H9 (cell line): Measurements from ENCODE around the gene PRKX. TPM values are rescaled to one million over a fixed set of nuclear protein-coding genes. Genes with fewer than 3 reads are reported as not detected.

ENCODE experiments used
- DNase-seq: peaks from one replicate; pipeline ENCODE4 v3.0.0-alpha.2; 2017
- H2AFZ ChIP-seq: one replicate; pipeline ENCODE4 v1.6.1; 2013; ENCODE audit warnings: mild to moderate bottlenecking, low read length, control low read depth, moderate library complexity
- H2AK5ac ChIP-seq: 2 replicates; pipeline ENCODE4 v1.6.1; 2013; ENCODE audit warnings: low read length, control low read depth, mixed read lengths; ENCODE audit not compliant: insufficient read length
- H2BK120ac ChIP-seq: one replicate; pipeline ENCODE4 v1.6.1; 2013; ENCODE audit warnings: low read depth, mild to moderate bottlenecking, low read length, control low read depth, inconsistent platforms; ENCODE audit not compliant: poor library complexity, severe bottlenecking
- H2BK12ac ChIP-seq: 2 replicates; pipeline ENCODE4 v1.6.1; 2013; ENCODE audit warnings: low read length, control low read depth, mixed read lengths, low read depth; ENCODE audit not compliant: insufficient read length
- H2BK15ac ChIP-seq: 2 replicates; pipeline ENCODE4 v1.6.1; 2013; ENCODE audit warnings: low read depth, low read length, control low read depth
- H2BK20ac ChIP-seq: one replicate; pipeline ENCODE4 v1.6.1; 2013; ENCODE audit warnings: low read depth, mild to moderate bottlenecking, low read length, control low read depth, inconsistent platforms; ENCODE audit not compliant: poor library complexity, severe bottlenecking
- H2BK5ac ChIP-seq: 2 replicates; pipeline ENCODE4 v1.6.1; 2013; ENCODE audit warnings: low read length, control low read depth, mixed read lengths; ENCODE audit not compliant: insufficient read length
- H3K14ac ChIP-seq: 2 replicates; pipeline ENCODE4 v1.6.1; 2013; ENCODE audit warnings: low read length, control low read depth; ENCODE audit not compliant: insufficient read depth
- H3K18ac ChIP-seq: 2 replicates; pipeline ENCODE4 v1.6.1; 2013; ENCODE audit warnings: low read depth, mild to moderate bottlenecking, mixed read lengths, low read length, control low read depth; ENCODE audit not compliant: insufficient read length
- H3K23ac ChIP-seq: 2 replicates; pipeline ENCODE4 v1.6.1; 2013; ENCODE audit warnings: low read length, control low read depth, mixed read lengths, low read depth; ENCODE audit not compliant: insufficient read length
- H3K23me2 ChIP-seq: 2 replicates; pipeline ENCODE4 v1.6.1; 2013; ENCODE audit warnings: low read depth, mild to moderate bottlenecking, mixed read lengths, low read length, control low read depth; ENCODE audit not compliant: insufficient read length, poor library complexity, severe bottlenecking
- H3K27ac ChIP-seq: 2 replicates; pipeline ENCODE4 v1.5.1; 2013; ENCODE audit warnings: low read length, control low read depth, mixed read lengths, low read depth; ENCODE audit not compliant: insufficient read length
- H3K27me3 ChIP-seq: 2 replicates; pipeline ENCODE4 v1.6.1; 2013; ENCODE audit warnings: low read length, control low read depth, inconsistent platforms; ENCODE audit not compliant: insufficient read depth
- H3K4ac ChIP-seq: 2 replicates; pipeline ENCODE4 v1.6.1; 2013; ENCODE audit warnings: low read depth, mild to moderate bottlenecking, control low read depth, inconsistent platforms, low read length, moderate library complexity
- H3K4me1 ChIP-seq: 2 replicates; pipeline ENCODE4 v1.6.1; 2013; ENCODE audit warnings: low read length, control low read depth, inconsistent platforms; ENCODE audit not compliant: insufficient read depth
- H3K4me2 ChIP-seq: 2 replicates; pipeline ENCODE4 v1.6.1; 2013; ENCODE audit warnings: low read length, control low read depth, mixed read lengths; ENCODE audit not compliant: insufficient read length, insufficient read depth
- H3K56ac ChIP-seq: 2 replicates; pipeline ENCODE4 v1.6.1; 2013; ENCODE audit warnings: low read depth, mild to moderate bottlenecking, mixed read lengths, low read length, control low read depth; ENCODE audit not compliant: insufficient read length
- H3K79me1 ChIP-seq: 2 replicates; pipeline ENCODE4 v1.6.1; 2013; ENCODE audit warnings: low read depth, mild to moderate bottlenecking, moderate library complexity, low read length, control low read depth, inconsistent platforms; ENCODE audit not compliant: insufficient read depth, poor library complexity, severe bottlenecking
- H3K79me2 ChIP-seq: 2 replicates; pipeline ENCODE4 v1.6.1; 2013; ENCODE audit warnings: low read length, control low read depth, inconsistent platforms; ENCODE audit not compliant: insufficient read depth
- H3K9ac ChIP-seq: 2 replicates; pipeline ENCODE4 v1.6.1; 2013; ENCODE audit warnings: low read length, control low read depth, mixed read lengths; ENCODE audit not compliant: insufficient read length; ENCODE audit errors: extremely low read depth
- H3K9me3 ChIP-seq: one replicate; pipeline ENCODE4 v1.6.1; 2013; ENCODE audit warnings: low read depth, low read length, inconsistent platforms; ENCODE audit not compliant: control insufficient read depth
- H3T11ph ChIP-seq: one replicate; pipeline ENCODE4 v1.6.1; 2013; ENCODE audit warnings: mild to moderate bottlenecking, low read length, control low read depth, inconsistent platforms
- H4K20me1 ChIP-seq: one replicate; pipeline ENCODE4 v1.6.1; 2013; ENCODE audit not compliant: control insufficient read depth, insufficient read length, insufficient read depth
- H4K5ac ChIP-seq: 2 replicates; pipeline ENCODE4 v1.6.1; 2013; ENCODE audit warnings: low read depth, mild to moderate bottlenecking, mixed read lengths, low read length, control low read depth; ENCODE audit not compliant: insufficient read length
- H4K8ac ChIP-seq: replicated peaks from 2 replicates; pipeline ENCODE4 v1.6.1; 2013; ENCODE audit warnings: low read length, control low read depth, mixed read lengths, low read depth; ENCODE audit not compliant: insufficient read length
- H4K91ac ChIP-seq: 2 replicates; pipeline ENCODE4 v1.6.1; 2013; ENCODE audit warnings: low read depth, mild to moderate bottlenecking, moderate library complexity, mixed read lengths, low read length, control low read depth; ENCODE audit not compliant: insufficient read length
- H3K27ac Mint-ChIP-seq, 3 experiments: 2 replicates in 2 of 3; 3 replicates in 1 of 3; pipeline ENCODE4 v1.8.0; 2020 to 2021; ENCODE audit warnings: mixed read lengths in 3 of 3, mild to moderate bottlenecking in 1 of 3, moderate library complexity in 1 of 3
- H3K27me3 Mint-ChIP-seq: 2 replicates; pipeline ENCODE4 v1.8.0; 2021; ENCODE audit warnings: low read depth, mild to moderate bottlenecking, moderate library complexity, mixed read lengths
- H3K36me3 Mint-ChIP-seq, 3 experiments: 2 replicates in 2 of 3; 3 replicates in 1 of 3; pipeline ENCODE4 v1.8.0; 2020 to 2021; ENCODE audit warnings: low read depth in 3 of 3, mixed read lengths in 3 of 3; ENCODE audit not compliant: insufficient read depth in 1 of 3
- H3K4me1 Mint-ChIP-seq, 2 experiments: 2 replicates each; pipeline ENCODE4 v1.8.0; 2020; ENCODE audit warnings: mixed read lengths in 2 of 2
- H3K4me3 Mint-ChIP-seq, 2 experiments: 2 replicates in 1 of 2; 3 replicates in 1 of 2; pipeline ENCODE4 v1.8.0; 2020 to 2021; ENCODE audit warnings: mild to moderate bottlenecking in 2 of 2, mixed read lengths in 2 of 2, moderate library complexity in 1 of 2
- H3K9me3 Mint-ChIP-seq, 2 experiments: 2 replicates in 1 of 2; 3 replicates in 1 of 2; pipeline ENCODE4 v1.8.0; 2020; ENCODE audit warnings: mild to moderate bottlenecking in 2 of 2, mixed read lengths in 2 of 2, moderate library complexity in 1 of 2
- CTCF ChIP-seq: fragments of 200-600 bp; sonication (generic); conservative IDR thresholded peaks from 3 replicates; pipeline ENCODE4 v1.8.0; 2021; ENCODE audit warnings: antibody characterized with exemption, mild to moderate bottlenecking
- WGBS: extraction: QIAGEN DNeasy Blood & Tissue Kit; methylation state at CpG from one replicate; pipeline ENCODE4 v1.1.7; 2013; ENCODE audit warnings: missing lambda C conversion rate, low lambda C conversion rate, mixed read lengths; ENCODE audit not compliant: insufficient read length; ENCODE audit errors: extremely low coverage; 5-methylcytosine and 5-hydroxymethylcytosine counted together
- total RNA-seq: library from RNA; stranded (reverse); gene quantifications from 2 replicates; pipeline ENCODE4 v1.2.1, GENCODE V29; 2021

The PRKX gene
- total RNA-seq, 1 experiment from 2014 or later: 108 TPM

- H3K9me3 ChIP-seq: no peaks in the 10 kb centered on the region
- Mint-ChIP-seq H3K4me3 (no peak overlapping the region), H3K36me3 (no peaks in the 10 kb centered on the region), H3K27me3 (no peaks in the 10 kb centered on the region; the same call in 1 of the 2 replicates), H3K27ac (no peak overlapping the region), H3K9me3 (peaks cover 0 to 3% of the 10 kb centered on the region in 2 experiments; a peak in 2 of 5 replicates), H3K4me1 (peaks cover 3% of the 10 kb centered on the region in 2 experiments; a peak in 2 of 4 replicates)
- no peaks in the 10 kb centered on the region for H3K79me1 ChIP-seq
- H4K8ac ChIP-seq: no peak overlapping the region
- peaks cover 2% of the 10 kb centered on the region for H3K23me2 ChIP-seq
- no peaks in the 10 kb centered on the region for H3K79me2 ChIP-seq
- no peak overlapping the region for H2AK5ac ChIP-seq
- H3T11ph ChIP-seq: no peak overlapping the region
- H2BK20ac ChIP-seq: no peak overlapping the region
- H3K4me1 ChIP-seq: no peaks in the 10 kb centered on the region
- H2BK5ac ChIP-seq: no peak overlapping the region
- H4K91ac ChIP-seq: no peak overlapping the region
- no peak overlapping the region for H3K56ac ChIP-seq
- no CpG with 5 or more reads among the region's 3 CpGs for WGBS
- no peaks in the 10 kb centered on the region for H3K27me3 ChIP-seq
- H3K4me2 ChIP-seq: no peak overlapping the region
- no peak overlapping the region for H3K4ac ChIP-seq
- H4K20me1 ChIP-seq: no peaks in the 10 kb centered on the region
- H3K18ac ChIP-seq: no peak overlapping the region
- H3K9ac ChIP-seq: no peak overlapping the region
- no peak overlapping the region for H4K5ac ChIP-seq
- no peak overlapping the region for H3K27ac ChIP-seq
- no peak for DNase-seq
- H2BK12ac ChIP-seq: no peak overlapping the region
- no peak overlapping the region for H2BK15ac ChIP-seq
- TF ChIP-seq CTCF: no peak
- H2AFZ ChIP-seq: no peak overlapping the region
- no peak overlapping the region for H3K23ac ChIP-seq
- H2BK120ac ChIP-seq: no peak overlapping the region
- H3K14ac ChIP-seq: no peak overlapping the region
Measured at GRCh38 chrX:3567686-3568085, 145.8 kb downstream of the PRKX start.
